EL (cell line): ENCODE results near the gene TMEFF2.
"Not testable (repeated sequence)": the region's sequence is repeated elsewhere in the genome, so short reads cannot be mapped to it uniquely, and the experiment has no call there.

Experiments used
- DNase-seq: peaks from one replicate; pipeline ENCODE4 v3.0.0-alpha.2; 2016

Gene TMEFF2

GRCh38 chr2:192127434-192127833 lies 67.3 kb downstream of the TMEFF2 start:
- no peak for DNase-seq

GRCh38 chr2:192126912-192127311 lies 67.8 kb downstream of the TMEFF2 start:
- no peak for DNase-seq

GRCh38 chr2:192126426-192126825 lies 68.3 kb downstream of the TMEFF2 start:
- DNase-seq, result no peak

- DNase-seq, result peak; percentile 81
Measured at GRCh38 chr2:192124571-192124970, 70.2 kb downstream of the TMEFF2 start.

- no peak for DNase-seq
Measured at GRCh38 chr2:192123847-192124246, 70.9 kb downstream of the TMEFF2 start.

GRCh38 chr2:192122946-192123345 lies 71.8 kb downstream of the TMEFF2 start:
- no peak for DNase-seq

GRCh38 chr2:192122141-192122540 lies 72.6 kb downstream of the TMEFF2 start:
- DNase-seq, result no peak

GRCh38 chr2:192119536-192119935 lies 75.2 kb downstream of the TMEFF2 start:
- no peak for DNase-seq

GRCh38 chr2:192117705-192118104 lies 77.0 kb downstream of the TMEFF2 start:
- no peak for DNase-seq

GRCh38 chr2:192111536-192111935 lies 83.2 kb downstream of the TMEFF2 start:
- DNase-seq, result not testable (repeated sequence)

- DNase-seq, result no peak
Measured at GRCh38 chr2:192099742-192100141, 95.0 kb downstream of the TMEFF2 start.

GRCh38 chr2:192098814-192099491 lies 95.8 kb downstream of the TMEFF2 start:
- DNase-seq, result no peak

GRCh38 chr2:192091476-192091875 lies 103.3 kb downstream of the TMEFF2 start:
- DNase-seq, result no peak

GRCh38 chr2:192090911-192091310 lies 103.8 kb downstream of the TMEFF2 start:
- no peak for DNase-seq

- DNase-seq, result no peak
Measured at GRCh38 chr2:192087398-192087958, 107.3 kb downstream of the TMEFF2 start.

GRCh38 chr2:192082121-192082520 lies 112.6 kb downstream of the TMEFF2 start:
- no peak for DNase-seq

GRCh38 chr2:192080096-192080495 lies 114.6 kb downstream of the TMEFF2 start:
- not testable (repeated sequence) for DNase-seq

GRCh38 chr2:192073878-192074277 lies 120.9 kb downstream of the TMEFF2 start:
- DNase-seq, result no peak

- no peak for DNase-seq
Measured at GRCh38 chr2:192072778-192073177, 122.0 kb downstream of the TMEFF2 start.

GRCh38 chr2:192072261-192072660 lies 122.5 kb downstream of the TMEFF2 start:
- DNase-seq, result no peak

- DNase-seq, result peak; percentile 45
Measured at GRCh38 chr2:192070099-192070498, 124.6 kb downstream of the TMEFF2 start.

GRCh38 chr2:192069417-192069816 lies 125.3 kb downstream of the TMEFF2 start:
- DNase-seq, result no peak

GRCh38 chr2:192068966-192069365 lies 125.8 kb downstream of the TMEFF2 start:
- DNase-seq, result no peak

GRCh38 chr2:192067631-192068030 lies 127.1 kb downstream of the TMEFF2 start:
- DNase-seq, result no peak

- DNase-seq, result no peak
Measured at GRCh38 chr2:192064459-192064858, 130.3 kb downstream of the TMEFF2 start.
